Subcutaneous adipose tissue (tissue), 4 donors: ENCODE data around the gene CDKN1A. TPM values are rescaled to one million over a fixed set of nuclear protein-coding genes. Genes with fewer than 3 reads are reported as not detected.

Experiments
- CTCF ChIP-seq: fragments of 450-650 bp; IDR thresholded peaks from one replicate; pipeline ENCODE4 v1.5.1; 2016; ENCODE audit warnings: low read depth, mild to moderate bottlenecking, control low read depth, antibody characterized with exemption, moderate library complexity
- total RNA-seq, 4 donors: library from RNA; depleted of rRNA; stranded (reverse); fragments of >200 nt; gene quantifications; one replicate each; pipeline ENCODE4 v1.1.0, GENCODE V29; 2016

Gene CDKN1A
- total RNA-seq, 4 donors from 2014 or later = 75.7 to 120 (median 104) TPM

- TF ChIP-seq CTCF = no peak
Measured at GRCh38 chr6:36701401-36701991, 23.0 kb downstream of the CDKN1A start.

- no peak for TF ChIP-seq CTCF
Measured at GRCh38 chr6:36702656-36703055, 24.1 kb downstream of the CDKN1A start.

GRCh38 chr6:36703081-36703606, 24.6 kb downstream of the CDKN1A start:
- no peak for TF ChIP-seq CTCF

GRCh38 chr6:36703982-36704381, 25.5 kb downstream of the CDKN1A start:
- no peak for TF ChIP-seq CTCF

- no peak for TF ChIP-seq CTCF
Measured at GRCh38 chr6:36706339-36706738, 27.8 kb downstream of the CDKN1A start.

- no peak for TF ChIP-seq CTCF
Measured at GRCh38 chr6:36712816-36713215, 34.3 kb downstream of the CDKN1A start.

- TF ChIP-seq CTCF = no peak
Measured at GRCh38 chr6:36713846-36714245, 35.3 kb downstream of the CDKN1A start.
